ENCODE data around the gene CADM1.

CADM1 gene

DNA sequence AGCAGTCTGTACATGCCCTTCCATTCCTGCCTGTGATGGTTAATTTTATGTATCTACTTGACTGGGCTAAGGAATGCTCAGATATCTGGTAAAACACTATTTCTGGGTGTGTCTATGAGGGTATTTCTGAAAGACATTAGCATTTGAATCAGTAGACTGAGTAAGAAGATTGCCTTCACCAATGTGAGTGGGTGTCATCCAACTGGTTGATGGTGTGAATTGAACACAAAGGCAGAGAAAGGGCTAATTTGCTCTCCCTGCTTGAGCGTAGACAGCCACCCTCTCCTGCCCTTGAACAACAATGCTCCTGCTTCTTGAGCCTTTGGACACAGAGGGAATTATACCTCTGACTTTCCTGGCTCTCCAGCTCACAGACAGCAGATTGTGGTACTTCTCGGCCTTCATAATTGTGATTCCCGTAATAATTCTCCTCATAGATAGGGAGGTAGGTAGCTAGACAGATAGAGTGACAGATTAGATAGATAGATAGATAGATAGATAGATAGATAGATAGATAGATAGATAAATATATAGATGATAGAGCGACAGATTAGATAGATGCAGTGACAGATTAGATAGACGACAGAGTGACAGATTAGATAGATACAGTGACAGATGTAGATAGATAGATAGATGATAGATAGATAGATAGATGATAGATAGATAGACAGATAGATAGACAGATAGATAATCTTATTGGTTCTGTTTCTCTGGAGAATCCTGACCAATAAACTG, 370.6 kb downstream of the CADM1 start:
- no peak for DNase-seq

DNA sequence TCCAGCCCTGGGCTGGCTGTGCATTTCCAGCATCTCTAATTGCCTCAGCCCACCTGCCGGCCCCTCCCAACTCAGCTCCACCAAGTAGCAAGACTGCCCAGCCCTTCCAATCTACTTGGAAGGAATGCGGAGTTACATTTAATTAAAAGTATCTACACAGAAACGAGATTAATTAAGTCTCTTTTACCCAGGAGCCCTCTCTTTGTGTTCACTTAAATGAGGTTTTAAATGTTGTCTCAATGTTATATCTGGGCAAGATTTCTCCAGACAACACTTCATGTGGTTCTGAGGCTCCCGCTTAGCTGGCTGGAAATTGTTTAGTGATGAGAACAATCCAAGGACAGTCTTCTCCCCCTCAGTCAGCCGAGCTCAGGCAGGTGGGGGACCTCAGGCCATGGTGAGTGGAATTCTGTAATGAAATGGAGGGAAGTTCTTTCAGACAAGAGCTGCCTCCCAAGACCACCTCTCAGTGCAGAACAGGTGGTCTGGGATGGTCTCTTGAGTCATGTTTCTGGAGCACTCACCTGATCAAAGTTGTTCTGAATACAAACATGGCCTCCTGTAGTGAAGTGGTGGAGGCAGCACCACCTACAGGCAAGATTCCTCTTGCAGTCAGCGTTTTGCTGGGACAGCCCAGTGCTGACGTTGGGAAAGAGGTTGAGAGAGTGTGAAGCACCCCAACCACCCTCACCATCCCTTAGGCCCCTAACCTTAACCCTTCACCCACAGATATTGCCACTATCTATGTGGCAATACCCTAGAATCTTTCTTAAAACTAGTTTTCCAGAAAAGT, 371.6 kb downstream of the CADM1 start:
- no peak for DNase-seq

DNA sequence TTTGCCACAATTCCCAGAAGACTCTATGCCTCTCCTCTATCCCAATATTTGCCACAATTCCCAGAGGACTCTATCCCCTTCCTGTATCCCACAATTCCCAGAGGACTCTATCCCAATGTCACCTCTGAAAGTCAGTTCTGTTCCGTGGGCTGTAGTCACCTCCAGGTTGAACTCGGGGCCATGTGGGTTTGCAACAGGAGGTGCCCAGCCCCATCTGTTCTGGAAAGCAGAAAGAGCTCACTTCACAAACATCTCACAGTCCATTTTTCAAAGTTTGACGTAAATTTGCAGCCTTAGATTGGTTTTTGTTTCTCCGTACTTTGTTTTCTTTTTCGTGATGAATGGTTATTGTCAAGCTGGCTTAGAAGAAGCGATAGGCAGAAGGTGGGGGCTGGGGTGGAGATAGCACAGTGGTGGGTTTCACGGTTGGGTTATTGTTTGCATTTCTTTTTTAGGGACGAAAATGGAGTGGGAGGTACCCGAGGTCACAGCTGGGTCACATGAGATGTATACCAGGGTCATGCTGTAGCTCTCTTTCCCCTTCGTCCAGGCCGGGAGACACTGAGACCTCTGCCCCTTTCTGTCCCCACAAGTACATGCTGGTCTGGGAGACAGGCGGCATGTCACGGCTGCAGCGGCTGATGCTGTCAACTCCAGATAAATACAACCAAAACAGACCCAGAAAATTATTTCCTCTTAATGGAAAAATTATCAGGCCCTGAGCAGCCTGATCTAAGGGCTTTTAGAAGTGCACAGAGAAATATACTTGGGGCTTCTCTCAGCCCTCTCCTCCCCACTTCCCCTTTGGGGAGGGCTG, 374.5 kb downstream of the CADM1 start:
- no peak for DNase-seq

DNA sequence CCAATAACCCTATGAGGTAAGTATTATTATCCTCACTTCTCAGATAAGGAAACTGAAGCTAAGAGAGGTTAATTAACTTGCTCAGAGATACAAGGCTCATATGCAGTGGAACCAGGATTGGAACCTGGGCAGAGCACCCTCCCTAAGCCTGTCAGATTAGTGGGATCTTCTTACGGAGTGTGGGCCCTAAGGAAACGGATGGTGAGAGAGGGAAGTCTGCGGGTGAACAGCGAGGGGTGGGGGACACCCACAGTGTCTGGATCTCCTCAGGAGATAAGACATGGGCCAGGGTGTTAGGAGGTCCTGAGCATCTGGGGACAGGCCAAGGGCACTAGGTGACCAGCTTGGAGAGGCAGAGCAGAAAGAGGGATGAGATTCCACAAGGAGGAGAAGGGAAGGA, 376.0 kb downstream of the CADM1 start:
- no peak for DNase-seq

DNA sequence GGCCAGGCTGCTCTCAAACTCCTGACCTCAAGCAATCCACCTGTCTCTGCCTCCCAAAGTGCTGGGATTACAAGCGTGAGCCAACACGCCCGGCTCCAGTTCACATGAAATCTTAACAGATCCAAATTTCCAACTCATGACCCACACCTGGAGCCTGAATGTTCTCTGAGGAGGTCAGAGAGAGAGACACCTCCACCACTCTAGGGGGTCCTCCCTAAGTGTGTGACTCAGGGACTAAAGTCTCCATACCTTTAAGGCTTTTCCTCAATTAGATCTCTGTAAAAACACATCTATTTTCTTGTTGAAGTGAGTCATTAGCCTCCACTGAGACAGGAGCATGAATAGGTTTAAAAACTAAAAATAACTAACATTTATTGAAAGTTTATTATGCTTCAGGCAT, 376.4 kb downstream of the CADM1 start:
- no peak for DNase-seq

DNA sequence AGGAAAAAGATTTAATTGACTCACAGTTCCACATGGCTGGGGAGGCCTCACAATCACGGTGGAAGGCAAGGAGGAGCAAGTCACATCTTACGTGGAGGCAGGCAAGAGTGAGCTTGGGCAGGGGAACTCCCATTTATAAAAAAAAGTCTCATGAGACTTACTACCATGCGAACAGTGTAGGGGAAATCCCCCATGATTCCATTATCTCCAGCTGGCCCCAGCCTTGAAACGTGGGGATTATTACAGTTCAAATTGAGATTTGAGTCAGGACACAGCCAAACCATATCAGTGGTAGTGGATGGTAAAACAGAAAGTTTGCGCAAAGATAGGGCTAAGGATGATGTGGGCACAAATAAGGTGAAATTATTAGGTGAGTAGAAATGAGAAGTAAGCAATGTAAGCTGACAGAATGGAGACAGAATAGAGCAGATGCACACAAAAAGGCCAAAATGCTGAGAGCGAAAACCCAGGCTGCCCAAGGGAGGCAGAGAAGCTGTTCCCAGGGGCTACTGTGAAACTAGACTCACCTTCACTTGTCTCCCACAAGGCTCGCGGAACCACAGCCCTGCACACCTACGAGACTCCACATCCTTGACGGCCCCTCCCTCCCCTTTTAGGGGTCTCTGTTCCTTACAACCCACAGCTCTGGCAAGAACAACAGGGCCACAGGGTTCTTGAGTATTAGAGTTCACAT, 377.6 kb downstream of the CADM1 start:
- DNase-seq = no peak

DNA sequence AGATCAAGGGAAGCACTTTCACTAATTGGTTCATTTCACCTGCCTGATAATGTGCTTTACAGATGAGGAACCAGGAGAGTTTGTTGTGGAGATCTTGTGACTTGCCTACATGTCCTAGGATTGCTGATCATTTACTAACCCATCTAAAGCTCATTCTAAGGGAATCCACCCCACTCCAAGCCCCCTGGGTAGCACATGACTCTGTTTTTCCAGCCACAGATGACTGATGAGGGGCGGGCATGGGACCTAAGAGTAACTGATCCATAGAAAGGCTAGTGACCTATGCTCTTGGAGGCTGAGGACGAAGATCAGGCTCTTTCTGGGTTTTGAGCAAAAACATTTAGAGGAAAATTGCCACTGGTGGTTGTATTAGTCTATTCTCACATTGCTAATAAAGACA, 378.1 kb downstream of the CADM1 start:
- no peak for DNase-seq

DNA sequence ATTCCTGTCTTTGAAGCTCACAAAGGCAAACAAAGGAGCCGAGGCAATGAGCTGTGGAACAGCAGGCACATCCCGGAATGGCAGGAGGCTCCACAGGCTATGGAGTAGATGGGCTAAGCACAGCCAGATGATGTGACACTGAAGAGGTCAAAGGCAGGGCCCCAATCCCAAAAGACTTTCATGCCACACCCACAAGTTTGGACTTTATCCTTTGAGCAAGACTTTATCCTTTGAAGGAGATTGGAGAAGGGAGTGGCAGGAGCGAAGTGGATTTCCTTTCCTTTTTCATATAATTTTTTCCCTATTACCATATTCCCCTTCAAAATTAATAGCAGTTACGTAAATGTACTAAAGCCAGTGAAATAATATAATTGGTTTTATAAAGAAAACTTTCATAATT, 379.4 kb downstream of the CADM1 start:
- DNase-seq = no peak

DNA sequence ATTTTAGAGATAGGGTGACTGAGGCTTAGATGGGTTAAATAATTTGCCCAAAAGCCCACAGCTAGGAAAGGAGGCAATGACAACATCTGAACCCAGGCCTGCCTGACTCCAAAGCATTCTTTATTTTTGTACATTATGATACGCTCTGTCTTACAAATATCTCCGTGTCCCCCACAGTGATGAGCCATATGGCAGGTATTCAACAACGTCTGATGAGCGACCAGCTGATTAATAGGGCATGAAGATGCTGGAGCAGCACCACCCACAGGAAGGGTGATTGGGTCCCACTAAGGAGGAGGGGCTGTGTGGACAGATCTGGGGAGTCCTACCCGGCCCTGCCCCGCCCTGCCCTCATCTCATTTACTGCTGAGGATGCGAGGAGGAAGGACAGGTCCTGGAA, 380.6 kb downstream of the CADM1 start:
- DNase-seq = no peak

DNA sequence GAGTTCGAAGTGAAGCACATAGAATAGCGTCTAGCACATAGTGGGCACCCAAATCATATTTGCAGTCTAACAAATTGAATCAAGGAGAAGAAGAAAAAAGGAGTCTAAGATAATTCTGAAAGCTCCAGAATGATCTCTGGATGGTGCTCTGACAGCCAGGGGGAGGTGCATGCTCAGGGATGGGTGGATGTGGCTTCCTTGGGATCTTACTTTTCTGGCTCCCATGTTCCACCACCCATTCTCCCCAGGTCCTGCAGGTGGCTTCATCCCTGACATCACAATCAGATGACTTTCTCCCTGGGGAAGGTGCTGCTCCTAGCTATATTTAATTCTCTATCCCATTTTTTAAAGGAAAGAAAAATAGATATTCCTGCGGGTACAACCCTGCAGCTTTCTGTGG, 381.9 kb downstream of the CADM1 start:
- DNase-seq = no peak
